HepG2 (cell line): ENCODE measurements around the gene POLR1C. TPM values are rescaled to one million over a fixed set of nuclear protein-coding genes. Genes with fewer than 3 reads are reported as not detected.

Source experiments
- FLYWCH1 ChIP-seq: sonication (generic); formaldehyde crosslinking; IDR thresholded peaks from 2 replicates; pipeline ENCODE4 v1.8.1; 2023; ENCODE audit warnings: mild to moderate bottlenecking, missing genetic modification reagents
- HDAC2 ChIP-seq: sonication (generic); formaldehyde crosslinking; IDR thresholded peaks from 2 replicates; pipeline ENCODE4 v1.4.0; 2020; ENCODE audit warnings: missing genetic modification reagents
- MED13 ChIP-seq: sonication (generic); formaldehyde crosslinking; IDR thresholded peaks from 2 replicates; pipeline ENCODE4 v1.5.0; 2020; ENCODE audit warnings: missing genetic modification reagents
- MZF1 ChIP-seq: sonication (generic); formaldehyde crosslinking; IDR thresholded peaks from 2 replicates; pipeline ENCODE4 v1.8.1; 2023; ENCODE audit warnings: mild to moderate bottlenecking, missing genetic modification reagents, borderline replicate concordance
- SAFB2 ChIP-seq: sonication (generic); formaldehyde crosslinking; IDR thresholded peaks from 2 replicates; pipeline ENCODE4 v1.5.1; 2020; ENCODE audit warnings: missing genetic modification reagents, low read depth, mild to moderate bottlenecking, borderline replicate concordance
- ZNF17 ChIP-seq: sonication (generic); formaldehyde crosslinking; IDR thresholded peaks from 2 replicates; pipeline ENCODE4 v1.5.0; 2020; ENCODE audit warnings: mild to moderate bottlenecking, missing genetic modification reagents
- ZNF3 ChIP-seq: IDR thresholded peaks from 2 replicates; pipeline ENCODE4 v1.7.0; 2017; ENCODE audit warnings: inconsistent platforms
- ZNF329 ChIP-seq: sonication (generic); formaldehyde crosslinking; IDR thresholded peaks from 2 replicates; pipeline ENCODE4 v1.9.0; 2021; ENCODE audit warnings: low read depth, mild to moderate bottlenecking, missing genetic modification reagents
- ZNF556 ChIP-seq: sonication (generic); formaldehyde crosslinking; IDR thresholded peaks from 2 replicates; pipeline ENCODE4 v1.4.0; 2020; ENCODE audit warnings: mild to moderate bottlenecking, missing genetic modification reagents, borderline replicate concordance
- polyA plus RNA-seq, 8 experiments: library from polyadenylated mRNA; depleted of rRNA in 3 of 8; stranded (reverse) in 7 of 8; unstranded in 1 of 8; fragments of >200 nt; fragmentation: Illumina TruSeq in 4 of 8; extraction: Trizol in 4 of 8; gene quantifications; 2 replicates each; pipeline versions ENCODE4 v1.2.1 to v1.2.3, GENCODE V29; 2011 to 2016; ENCODE audit warnings: low read depth in 4 of 8, missing spikeins in 1 of 8, mixed read lengths in 1 of 8; ENCODE audit not compliant: insufficient read depth in 1 of 8
- total RNA-seq, 5 experiments: library from RNA; depleted of rRNA; stranded (reverse); fragments of >200 nt; fragmentation: Illumina TruSeq; extraction: Trizol; gene quantifications; 2 replicates each; pipeline ENCODE4 v1.2.3, GENCODE V29; 2016; ENCODE audit warnings: low read depth in 1 of 5
- TF ChIP-seq, protein P1 (sequence below): sonication (generic); formaldehyde crosslinking; IDR thresholded peaks from 2 replicates; pipeline ENCODE4 v1.5.0; 2020; ENCODE audit warnings: missing genetic modification reagents
- TF ChIP-seq, protein P2 (sequence below): sonication (generic); formaldehyde crosslinking; IDR thresholded peaks from 2 replicates; pipeline ENCODE4 v1.4.0; 2020; ENCODE audit warnings: mild to moderate bottlenecking, missing genetic modification reagents
- TF ChIP-seq, protein P3 (sequence below): sonication (generic); formaldehyde crosslinking; IDR thresholded peaks from 2 replicates; pipeline ENCODE4 v1.4.0; 2020; ENCODE audit warnings: mild to moderate bottlenecking, missing genetic modification reagents
- TF ChIP-seq, protein P4 (sequence below): sonication (generic); formaldehyde crosslinking; IDR thresholded peaks from 2 replicates; pipeline ENCODE4 v1.4.0; 2020; ENCODE audit warnings: missing genetic modification reagents, mild to moderate bottlenecking, borderline replicate concordance
- TF ChIP-seq, protein P5 (sequence below): fragments of 450-650 bp; IDR thresholded peaks from 2 replicates; pipeline ENCODE4 v1.6.1; 2017; ENCODE audit warnings: mild to moderate bottlenecking

POLR1C gene
- total and polyA plus RNA-seq, 2 of the 13 experiments (the other 11 are each of a cell fraction or from before 2014, with no cell fraction given): 62.6 to 72.2 TPM

DNA sequence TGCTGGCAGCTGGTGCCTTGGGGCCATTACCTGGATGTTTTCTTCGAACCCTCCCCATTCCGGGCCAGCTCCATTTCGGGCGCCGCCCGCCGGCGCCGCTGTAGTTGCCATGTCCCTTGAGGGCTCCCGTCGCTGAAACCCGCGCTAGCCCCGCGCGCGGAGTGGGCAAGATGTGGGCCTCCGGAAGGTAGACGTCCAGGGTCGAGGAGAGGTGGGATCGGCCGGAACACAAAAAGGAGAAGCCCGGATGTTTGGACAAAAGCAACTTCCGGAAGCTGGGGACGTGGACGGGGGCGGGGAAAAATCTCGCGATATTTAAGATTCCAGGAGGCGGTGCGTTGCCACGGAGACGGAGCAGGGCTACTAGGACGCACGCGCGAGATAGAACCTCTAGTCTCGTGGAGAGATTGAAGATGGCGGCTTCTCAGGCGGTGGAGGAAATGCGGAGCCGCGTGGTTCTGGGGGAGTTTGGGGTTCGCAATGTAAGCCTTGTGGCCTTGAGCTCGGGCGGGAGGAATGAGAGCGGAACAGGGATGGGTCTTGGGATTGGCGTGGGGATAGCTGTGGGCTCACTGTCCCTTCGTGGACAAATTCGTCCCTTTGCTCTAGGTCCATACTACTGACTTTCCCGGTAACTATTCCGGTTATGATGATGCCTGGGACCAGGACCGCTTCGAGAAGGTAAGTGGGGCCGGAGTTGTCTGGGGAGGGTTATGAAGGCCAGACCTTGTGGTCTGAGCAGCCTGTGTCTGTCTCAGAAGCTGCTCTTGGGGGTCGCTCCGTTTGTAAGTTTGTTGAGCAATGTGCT, at the start of gene POLR1C, which contains the start of gene YIPF3 (continued):
- TF ChIP-seq, protein P1, sequence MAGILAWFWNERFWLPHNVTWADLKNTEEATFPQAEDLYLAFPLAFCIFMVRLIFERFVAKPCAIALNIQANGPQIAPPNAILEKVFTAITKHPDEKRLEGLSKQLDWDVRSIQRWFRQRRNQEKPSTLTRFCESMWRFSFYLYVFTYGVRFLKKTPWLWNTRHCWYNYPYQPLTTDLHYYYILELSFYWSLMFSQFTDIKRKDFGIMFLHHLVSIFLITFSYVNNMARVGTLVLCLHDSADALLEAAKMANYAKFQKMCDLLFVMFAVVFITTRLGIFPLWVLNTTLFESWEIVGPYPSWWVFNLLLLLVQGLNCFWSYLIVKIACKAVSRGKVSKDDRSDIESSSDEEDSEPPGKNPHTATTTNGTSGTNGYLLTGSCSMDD: no peak
- TF ChIP-seq, protein P2, sequence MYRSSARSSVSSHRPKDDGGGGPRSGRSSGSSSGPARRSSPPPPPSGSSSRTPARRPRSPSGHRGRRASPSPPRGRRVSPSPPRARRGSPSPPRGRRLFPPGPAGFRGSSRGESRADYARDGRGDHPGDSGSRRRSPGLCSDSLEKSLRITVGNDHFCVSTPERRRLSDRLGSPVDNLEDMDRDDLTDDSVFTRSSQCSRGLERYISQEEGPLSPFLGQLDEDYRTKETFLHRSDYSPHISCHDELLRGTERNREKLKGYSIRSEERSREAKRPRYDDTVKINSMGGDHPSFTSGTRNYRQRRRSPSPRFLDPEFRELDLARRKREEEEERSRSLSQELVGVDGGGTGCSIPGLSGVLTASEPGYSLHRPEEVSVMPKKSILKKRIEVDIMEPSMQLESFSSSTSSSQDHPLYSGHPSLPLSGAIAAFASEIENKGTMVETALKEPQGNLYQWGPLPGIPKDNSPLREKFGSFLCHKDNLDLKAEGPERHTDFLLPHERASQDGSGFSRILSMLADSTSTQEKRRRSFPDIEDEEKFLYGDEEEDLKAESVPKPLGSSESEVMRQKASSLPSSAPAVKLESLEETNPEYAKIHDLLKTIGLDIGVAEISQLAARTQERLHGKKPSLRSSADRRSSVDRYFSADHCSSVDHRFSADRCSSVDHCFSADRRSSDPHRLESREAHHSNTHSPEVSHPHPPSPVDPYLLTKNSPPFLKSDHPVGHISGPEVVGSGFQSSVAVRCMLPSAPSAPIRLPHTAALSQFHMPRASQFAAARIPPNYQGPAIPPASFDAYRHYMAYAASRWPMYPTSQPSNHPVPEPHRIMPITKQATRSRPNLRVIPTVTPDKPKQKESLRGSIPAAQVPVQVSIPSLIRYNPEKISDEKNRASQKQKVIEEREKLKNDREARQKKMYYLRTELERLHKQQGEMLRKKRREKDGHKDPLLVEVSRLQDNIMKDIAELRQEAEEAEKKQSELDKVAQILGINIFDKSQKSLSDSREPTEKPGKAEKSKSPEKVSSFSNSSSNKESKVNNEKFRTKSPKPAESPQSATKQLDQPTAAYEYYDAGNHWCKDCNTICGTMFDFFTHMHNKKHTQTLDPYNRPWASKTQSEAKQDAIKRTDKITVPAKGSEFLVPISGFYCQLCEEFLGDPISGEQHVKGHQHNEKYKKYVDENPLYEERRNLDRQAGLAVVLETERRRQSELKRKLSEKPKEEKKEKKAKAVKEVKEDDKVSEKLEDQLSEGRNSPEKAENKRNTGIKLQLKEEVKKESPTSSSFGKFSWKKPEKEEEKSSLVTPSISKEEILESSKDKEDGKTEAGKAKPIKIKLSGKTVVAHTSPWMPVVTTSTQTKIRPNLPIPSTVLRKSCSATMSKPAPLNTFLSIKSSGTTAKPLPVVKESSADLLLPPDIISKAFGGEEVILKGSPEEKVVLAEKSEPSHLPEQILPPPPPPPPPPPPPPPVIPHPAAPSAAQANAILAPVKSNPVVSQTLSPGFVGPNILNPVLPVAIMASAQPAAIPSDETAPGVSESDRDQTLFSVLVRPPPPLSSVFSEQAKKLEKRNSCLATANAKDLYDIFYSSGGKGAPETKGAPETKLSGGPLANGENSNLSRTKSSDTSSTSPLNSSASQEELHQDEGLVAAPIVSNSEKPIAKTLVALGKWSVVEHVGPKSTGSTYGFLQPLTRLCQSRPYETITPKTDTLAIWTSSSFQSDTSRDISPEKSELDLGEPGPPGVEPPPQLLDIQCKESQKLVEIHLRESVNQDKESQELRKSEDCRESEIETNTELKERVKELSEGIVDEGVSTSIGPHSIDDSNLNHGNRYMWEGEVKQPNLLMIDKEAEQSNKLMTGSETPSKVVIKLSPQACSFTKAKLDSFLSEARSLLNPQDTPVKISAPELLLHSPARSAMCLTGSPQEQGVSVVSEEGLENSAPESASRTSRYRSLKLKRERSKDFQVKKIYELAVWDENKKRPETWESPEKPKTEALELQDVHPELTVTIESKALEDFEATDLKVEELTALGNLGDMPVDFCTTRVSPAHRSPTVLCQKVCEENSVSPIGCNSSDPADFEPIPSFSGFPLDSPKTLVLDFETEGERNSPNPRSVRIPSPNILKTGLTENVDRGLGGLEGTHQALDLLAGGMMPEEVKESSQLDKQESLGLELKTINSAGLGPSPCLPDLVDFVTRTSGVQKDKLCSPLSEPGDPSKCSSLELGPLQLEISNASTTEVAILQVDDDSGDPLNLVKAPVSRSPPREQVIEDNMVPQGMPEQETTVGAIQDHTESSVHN: no peak
- TF ChIP-seq ZNF3 (CRISPR knock-in tag): no peak
- no peak for TF ChIP-seq MZF1 (CRISPR knock-in tag)
- peak; percentile 86; the same call in 1 of the 2 replicates for TF ChIP-seq ZNF556 (CRISPR knock-in tag)
- TF ChIP-seq MED13: peak; percentile 84; the same call in 1 of the 2 replicates
- TF ChIP-seq, protein P3, sequence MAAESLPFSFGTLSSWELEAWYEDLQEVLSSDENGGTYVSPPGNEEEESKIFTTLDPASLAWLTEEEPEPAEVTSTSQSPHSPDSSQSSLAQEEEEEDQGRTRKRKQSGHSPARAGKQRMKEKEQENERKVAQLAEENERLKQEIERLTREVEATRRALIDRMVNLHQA (CRISPR knock-in tag): 0 out of 2 replicates have a peak, but pooled peaks have one; percentile 13
- TF ChIP-seq ZNF17 (CRISPR knock-in tag): 0 out of 2 replicates have a peak, but pooled peaks have one; percentile 78
- TF ChIP-seq, protein P4, sequence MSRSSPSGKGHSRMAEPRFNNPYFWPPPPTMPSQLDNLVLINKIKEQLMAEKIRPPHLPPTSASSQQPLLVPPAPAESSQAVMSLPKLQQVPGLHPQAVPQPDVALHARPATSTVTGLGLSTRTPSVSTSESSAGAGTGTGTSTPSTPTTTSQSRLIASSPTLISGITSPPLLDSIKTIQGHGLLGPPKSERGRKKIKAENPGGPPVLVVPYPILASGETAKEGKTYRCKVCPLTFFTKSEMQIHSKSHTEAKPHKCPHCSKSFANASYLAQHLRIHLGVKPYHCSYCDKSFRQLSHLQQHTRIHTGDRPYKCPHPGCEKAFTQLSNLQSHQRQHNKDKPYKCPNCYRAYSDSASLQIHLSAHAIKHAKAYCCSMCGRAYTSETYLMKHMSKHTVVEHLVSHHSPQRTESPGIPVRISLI (CRISPR knock-in tag): peak; percentile 44; the same call in 1 of the 2 replicates
- TF ChIP-seq SAFB2 (CRISPR knock-in tag): peak; percentile 76; the same call in 1 of the 2 replicates
- peak; percentile 56; the same call in 1 of the 2 replicates for TF ChIP-seq ZNF329 (CRISPR knock-in tag)
- peak; percentile 63 for TF ChIP-seq HDAC2
- TF ChIP-seq, protein P5, sequence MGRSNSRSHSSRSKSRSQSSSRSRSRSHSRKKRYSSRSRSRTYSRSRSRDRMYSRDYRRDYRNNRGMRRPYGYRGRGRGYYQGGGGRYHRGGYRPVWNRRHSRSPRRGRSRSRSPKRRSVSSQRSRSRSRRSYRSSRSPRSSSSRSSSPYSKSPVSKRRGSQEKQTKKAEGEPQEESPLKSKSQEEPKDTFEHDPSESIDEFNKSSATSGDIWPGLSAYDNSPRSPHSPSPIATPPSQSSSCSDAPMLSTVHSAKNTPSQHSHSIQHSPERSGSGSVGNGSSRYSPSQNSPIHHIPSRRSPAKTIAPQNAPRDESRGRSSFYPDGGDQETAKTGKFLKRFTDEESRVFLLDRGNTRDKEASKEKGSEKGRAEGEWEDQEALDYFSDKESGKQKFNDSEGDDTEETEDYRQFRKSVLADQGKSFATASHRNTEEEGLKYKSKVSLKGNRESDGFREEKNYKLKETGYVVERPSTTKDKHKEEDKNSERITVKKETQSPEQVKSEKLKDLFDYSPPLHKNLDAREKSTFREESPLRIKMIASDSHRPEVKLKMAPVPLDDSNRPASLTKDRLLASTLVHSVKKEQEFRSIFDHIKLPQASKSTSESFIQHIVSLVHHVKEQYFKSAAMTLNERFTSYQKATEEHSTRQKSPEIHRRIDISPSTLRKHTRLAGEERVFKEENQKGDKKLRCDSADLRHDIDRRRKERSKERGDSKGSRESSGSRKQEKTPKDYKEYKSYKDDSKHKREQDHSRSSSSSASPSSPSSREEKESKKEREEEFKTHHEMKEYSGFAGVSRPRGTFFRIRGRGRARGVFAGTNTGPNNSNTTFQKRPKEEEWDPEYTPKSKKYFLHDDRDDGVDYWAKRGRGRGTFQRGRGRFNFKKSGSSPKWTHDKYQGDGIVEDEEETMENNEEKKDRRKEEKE: no peak
- peak; percentile 67; the same call in 1 of the 2 replicates for TF ChIP-seq FLYWCH1
